ENCODE results near the gene NUCB2. TPM values are rescaled to one million over a fixed set of nuclear protein-coding genes. Genes with fewer than 3 reads are reported as not detected.

Gene NUCB2
- total and polyA plus RNA-seq, 2 of the 13 experiments (the other 11 are each of a cell fraction or from before 2014, with no cell fraction given) = 54.2 to 82.4 TPM

GRCh38 chr11:17352950-17353820 lies 76.6 kb downstream of the NUCB2 start (continued):
- TF ChIP-seq ATRX (CRISPR knock-in tag; IDR thresholded peaks at IDR 0.05; ENCODE audit: borderline replicate concordance) (no peak), KAT8 (CRISPR knock-in tag; IDR thresholded peaks at IDR 0.05) (peak; percentile 89), ZNF703 (CRISPR knock-in tag; IDR thresholded peaks at IDR 0.05; ENCODE audit: borderline replicate concordance) (no peak), ESRRA (CRISPR knock-in tag; IDR thresholded peaks at IDR 0.05; ENCODE audit: low read depth) (0 out of 2 replicates have a peak, but pooled peaks have one; percentile 23), BHLHE40 (IDR thresholded peaks at IDR 0.05; ENCODE audit: low read length) (no peak; the same call in 1 of the 2 replicates), NFIC (IDR thresholded peaks at IDR 0.05; ENCODE audit: low read length) (no peak), JUND (CRISPR knock-in tag; IDR thresholded peaks at IDR 0.05) (0 out of 2 replicates have a peak, but pooled peaks have one; percentile 31), NAIF1 (CRISPR knock-in tag; IDR thresholded peaks at IDR 0.05; ENCODE audit: borderline replicate concordance) (no peak), ZNF557 (CRISPR knock-in tag; IDR thresholded peaks at IDR 0.05) (no peak; the same call in 1 of the 2 replicates)

- DNase-seq (ENCODE audit: low spot score) (peak; percentile 90), FAIRE-seq (peak; percentile 26), ATAC-seq (no peak)
- in situ Hi-C loops (cut with HindIII; ENCODE audit: extremely low pct_ligation_motif_present, low pct_unique_long_range_greater_than_20kb) (loop anchor here (10.0 kb wide), 1 partner anchor 149 kb away; the partner anchor contains the start of gene PIK3C2A), intact Hi-C loops (cut with micrococcal nuclease; ENCODE audit: unreplicated experiment) (loop anchor here (1.0 to 2.0 kb wide), 5 partner anchors 77 to 157 kb away; partner anchors contain the start of gene NUCB2)
- Histone ChIP-seq H3K9me3 (ENCODE audit: low read length) (no peaks in the 10 kb centered on the region), H3K27ac (ENCODE audit: extremely low read length, insufficient read depth, low read length) (peak overlapping the region; percentile 96), H3K4me3 (replicated peaks in 1 of 3; ENCODE audit: insufficient read depth in 1 of 3, low read depth in 2 of 3, low read length in 3 of 3) (peak overlapping the region; percentile 73 to 76 (median 73)), H3K27me3 (ENCODE audit: control insufficient read depth in 1 of 2, insufficient read depth in 2 of 2, low read length in 2 of 2) (peaks cover 0 to 4% of the 10 kb centered on the region in 2 experiments; a peak in 2 of 5 replicates), H2AFZ (ENCODE audit: low read length) (no peak overlapping the region), H3K9ac (ENCODE audit: insufficient read depth, low read depth, low read length) (peak overlapping the region; percentile 82), H3K4me1 (ENCODE audit: insufficient read depth, low read length) (peaks cover 44% of the 10 kb centered on the region), H3K4me2 (ENCODE audit: low read depth, low read length) (peak overlapping the region; percentile 99), H3K36me3 (replicated peaks in 1 of 2; ENCODE audit: control insufficient read depth in 1 of 2, insufficient read depth in 2 of 2, low read length in 2 of 2) (peaks cover 4 to 24% of the 10 kb centered on the region in 2 experiments), H4K20me1 (ENCODE audit: insufficient read depth, low read length) (no peaks in the 10 kb centered on the region; the same call in 1 of the 2 replicates), H3K79me2 (ENCODE audit: insufficient read depth, low read length) (peaks cover 45% of the 10 kb centered on the region)
- 11% methylated on average over 15 of the region's 15 CpGs for WGBS (ENCODE audit: low lambda C conversion rate)
- ChIA-PET POLR2A (interaction anchor here (0.8 to 3.2 kb wide), 6 partner anchors 27 to 343 kb away, joined by 3 to 13 read pairs (median 6); partner anchors contain the start of genes NUCB2, PIK3C2A and RPS13), CTCF (ENCODE audit: low intra/inter-chr PET ratio, low total read pairs) (interaction anchor here (1.3 kb wide), 1 partner anchor 151 kb away, joined by 3 read pairs; no protein-coding TSS in a partner anchor)
- BruUV-seq (replicated peaks) = no TSS peak
- TF ChIP-seq NRL (CRISPR knock-in tag; IDR thresholded peaks at IDR 0.05; ENCODE audit: borderline replicate concordance) = no peak
- no peak for TF ChIP-seq ELF1 (CRISPR knock-in tag; IDR thresholded peaks at IDR 0.05)
- TF ChIP-seq MXD1 (CRISPR knock-in tag; IDR thresholded peaks at IDR 0.05) = no peak
- TF ChIP-seq ZNF839 (CRISPR knock-in tag; IDR thresholded peaks at IDR 0.05; ENCODE audit: borderline replicate concordance) = no peak
- no peak for TF ChIP-seq ZNF788 (CRISPR knock-in tag; IDR thresholded peaks at IDR 0.05; ENCODE audit: borderline replicate concordance)
- TF ChIP-seq ATRX (CRISPR knock-in tag; IDR thresholded peaks at IDR 0.05; ENCODE audit: borderline replicate concordance) = no peak
- no peak for TF ChIP-seq ZNF569 (CRISPR knock-in tag; IDR thresholded peaks at IDR 0.05; ENCODE audit: borderline replicate concordance)
- TF ChIP-seq KMT2A (CRISPR knock-in tag; IDR thresholded peaks at IDR 0.05) = no peak
- TF ChIP-seq SKI (IDR thresholded peaks at IDR 0.05; ENCODE audit: partially characterized antibody) = peak; percentile 1
- no peak; the same call in 1 of the 2 replicates for TF ChIP-seq JUNB (CRISPR knock-in tag; IDR thresholded peaks at IDR 0.05; ENCODE audit: borderline replicate concordance)
- no peak for TF ChIP-seq POLR2AphosphoS2 (IDR thresholded peaks at IDR 0.05; ENCODE audit: low read depth, low read length)
- no peak for TF ChIP-seq CCDC6 (CRISPR knock-in tag; IDR thresholded peaks at IDR 0.05)
Observed at GRCh38 chr11:17353821-17354600, 77.5 kb downstream of the NUCB2 start.
